Stomach (tissue), 9 donors: ENCODE measurements around the gene ZNF277. TPM values are rescaled to one million over a fixed set of nuclear protein-coding genes. Genes with fewer than 3 reads are reported as not detected.

Experiments
- DNase-seq, 2 donors: peaks; one replicate each; pipeline versions ENCODE4 v3.0.0 to v3.0.0-alpha.2; 2013 to 2019
- H3K27ac ChIP-seq, 5 donors: fragments of 200-600 bp in 4 of 5; sonication (generic) in 4 of 5; one replicate each; pipeline ENCODE4 v1.5.1; 2013 to 2019; ENCODE audit warnings: mild to moderate bottlenecking in 1 of 5, moderate library complexity in 1 of 5
- H3K27me3 ChIP-seq, 3 donors: fragments of 200-600 bp; sonication (generic); one replicate each; pipeline ENCODE4 v1.5.1; 2017 to 2019; ENCODE audit warnings: mixed run types in 1 of 3
- H3K36me3 ChIP-seq, 4 donors: fragments of 200-600 bp; sonication (generic); 1 replicate in 3 of 4; 2 replicates in 1 of 4; pipeline ENCODE4 v1.5.1; 2016 to 2019
- H3K4me1 ChIP-seq, 4 donors: fragments of 200-600 bp; sonication (generic); one replicate each; pipeline ENCODE4 v1.5.1; 2016 to 2019
- H3K4me3 ChIP-seq, 4 donors: fragments of 200-600 bp; sonication (generic) in 3 of 4; one replicate each; pipeline ENCODE4 v1.5.1; 2016 to 2019; ENCODE audit warnings: mild to moderate bottlenecking in 1 of 4
- H3K9me3 ChIP-seq, 4 donors: fragments of 200-600 bp; sonication (generic); one replicate each; pipeline ENCODE4 v1.5.1; 2016 to 2019
- CTCF ChIP-seq, 7 experiments: fragments of 450-650 bp in 4 of 7; fragments of 200-600 bp in 3 of 7; sonication (generic) in 3 of 7; IDR thresholded peaks; one replicate each; pipeline ENCODE4 v1.5.1; 2016 to 2019; ENCODE audit warnings: antibody characterized with exemption in 7 of 7, control low read depth in 2 of 7, mild to moderate bottlenecking in 1 of 7
- EP300 ChIP-seq: sonication (generic); formaldehyde crosslinking; IDR thresholded peaks from one replicate; pipeline ENCODE4 v1.6.1; 2017; ENCODE audit warnings: antibody characterized with exemption
- POLR2A ChIP-seq, 4 donors: fragments of 450-650 bp; IDR thresholded peaks; one replicate each; pipeline ENCODE4 v1.6.1; 2016; ENCODE audit warnings: antibody characterized with exemption in 4 of 4, control low read depth in 2 of 4, mild to moderate bottlenecking in 1 of 4, moderate library complexity in 1 of 4
- POLR2AphosphoS5 ChIP-seq, 3 donors: sonication (generic); formaldehyde crosslinking; IDR thresholded peaks; one replicate each; pipeline ENCODE4 v1.6.1; 2016; ENCODE audit warnings: antibody characterized with exemption in 3 of 3
- WGBS, 5 donors: extraction: QIAGEN DNeasy Blood & Tissue Kit in 3 of 5; methylation state at CpG; one replicate each; pipeline versions ENCODE4 v1.1.5 to v1.1.7; 2013 to 2018; 5-methylcytosine and 5-hydroxymethylcytosine counted together
- intact Hi-C: fragments of 100-400 bp; cut with DNase I; formaldehyde crosslinking; loops from one replicate; pipeline ENCODE4 v1.15.1; 2023; ENCODE audit warnings: low total_unique reads
- polyA plus RNA-seq, 3 donors: library from polyadenylated mRNA; stranded (reverse); fragments of 200-250 nt; gene quantifications; one replicate each; pipeline ENCODE4 v1.2.3, GENCODE V29; 2013
- total RNA-seq, 5 donors: library from RNA; depleted of rRNA; stranded (reverse); fragments of >200 nt; gene quantifications; one replicate each; pipeline versions ENCODE4 v1.1.0 to v1.2.3, GENCODE V29; 2014 to 2016
- donor health status: healthy with polysubstance abuse.
- donor health status: Bipolar disorder and iron deficiency.
- donor health status: healthy.

Gene ZNF277
- total and polyA plus RNA-seq, 8 donors: 9.9 to 75.0 (median 27.2) TPM

GRCh38 chr7:112160771-112161150, 45.7 kb upstream of the ZNF277 start:
- H3K27me3 ChIP-seq: no peaks in the 10 kb centered on the region
- no peak for TF ChIP-seq POLR2AphosphoS5 (IDR thresholded peaks at IDR 0.05)
- no peak for TF ChIP-seq POLR2A (IDR thresholded peaks at IDR 0.05)
- no peak for TF ChIP-seq CTCF (IDR thresholded peaks at IDR 0.05)
- no peak for TF ChIP-seq EP300
- peak overlapping the region in 3 of 5 donors; percentile 4 to 14 (median 10) for H3K27ac ChIP-seq
- no peaks in the 10 kb centered on the region for H3K9me3 ChIP-seq
- 21 to 45% (median 30%) methylated on average over 7 of the region's 7 CpGs for WGBS, 5 donors
- peaks cover 7 to 28% (median 22%) of the 10 kb centered on the region in 4 donors for H3K4me1 ChIP-seq
- no peak overlapping the region for H3K4me3 ChIP-seq
- no peak for DNase-seq
- intact Hi-C loops: no loop called here
- H3K36me3 ChIP-seq: no peaks in the 10 kb centered on the region

- intact Hi-C loops: no loop called here
- Histone ChIP-seq H3K27ac (peak overlapping the region in 1 of 5 donors; percentile 10), H3K4me3 (no peak overlapping the region), H3K36me3 (no peaks in the 10 kb centered on the region), H3K4me1 (peaks cover 7 to 28% (median 22%) of the 10 kb centered on the region in 4 donors), H3K27me3 (no peaks in the 10 kb centered on the region), H3K9me3 (no peaks in the 10 kb centered on the region)
- no peak for DNase-seq
- WGBS, 5 donors: 58 to 64% (median 59%) methylated on average over 3 of the region's 3 CpGs
- TF ChIP-seq POLR2AphosphoS5 (IDR thresholded peaks at IDR 0.05): no peak
- TF ChIP-seq POLR2A (IDR thresholded peaks at IDR 0.05): no peak
- TF ChIP-seq CTCF (IDR thresholded peaks at IDR 0.05): no peak
- no peak for TF ChIP-seq EP300
These were observed 45.0 kb upstream of the ZNF277 start for GRCh38 chr7:112161253-112162141.

DNA sequence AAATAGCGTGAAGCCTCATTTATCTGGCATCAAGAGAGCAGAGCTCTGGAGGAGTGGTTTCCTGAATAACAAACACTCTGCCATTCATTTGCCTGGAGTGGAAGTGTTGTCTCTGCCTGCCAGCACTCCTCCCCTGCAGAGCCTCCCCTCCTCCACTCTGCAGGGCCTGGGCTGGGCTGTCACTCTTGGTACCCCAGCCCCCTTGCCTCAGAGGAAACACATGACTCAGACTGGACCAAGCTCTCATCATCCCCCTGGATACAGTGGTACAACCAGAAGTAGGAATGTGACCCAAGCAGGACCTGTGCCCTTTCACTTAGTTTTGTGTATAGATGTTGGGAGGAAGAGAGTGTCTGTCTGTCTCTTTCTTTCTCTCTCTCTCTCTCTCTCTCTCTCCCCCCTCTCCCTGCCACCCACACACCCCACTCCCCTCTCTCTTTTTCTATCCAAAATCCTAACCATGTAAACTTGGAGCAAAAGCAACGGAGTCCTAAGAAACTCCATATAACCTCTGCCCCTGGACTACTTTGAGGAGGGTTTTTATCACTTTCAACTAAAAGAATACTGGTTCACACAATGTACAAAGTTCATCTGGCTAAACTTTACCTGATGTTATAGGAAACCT, 44.2 kb upstream of the ZNF277 start:
- peak in 1 of 2 donors; percentile 76 for DNase-seq
- Histone ChIP-seq H3K27ac (peak overlapping the region in 1 of 5 donors; percentile 10), H3K9me3 (no peaks in the 10 kb centered on the region), H3K4me1 (peaks cover 7 to 28% (median 22%) of the 10 kb centered on the region in 4 donors), H3K27me3 (no peaks in the 10 kb centered on the region), H3K36me3 (no peaks in the 10 kb centered on the region), H3K4me3 (no peak overlapping the region)
- TF ChIP-seq EP300: no peak
- intact Hi-C loops: no loop called here
- WGBS, 5 donors: 42 to 51% (median 47%) methylated on average over 2 of the region's 2 CpGs

DNA sequence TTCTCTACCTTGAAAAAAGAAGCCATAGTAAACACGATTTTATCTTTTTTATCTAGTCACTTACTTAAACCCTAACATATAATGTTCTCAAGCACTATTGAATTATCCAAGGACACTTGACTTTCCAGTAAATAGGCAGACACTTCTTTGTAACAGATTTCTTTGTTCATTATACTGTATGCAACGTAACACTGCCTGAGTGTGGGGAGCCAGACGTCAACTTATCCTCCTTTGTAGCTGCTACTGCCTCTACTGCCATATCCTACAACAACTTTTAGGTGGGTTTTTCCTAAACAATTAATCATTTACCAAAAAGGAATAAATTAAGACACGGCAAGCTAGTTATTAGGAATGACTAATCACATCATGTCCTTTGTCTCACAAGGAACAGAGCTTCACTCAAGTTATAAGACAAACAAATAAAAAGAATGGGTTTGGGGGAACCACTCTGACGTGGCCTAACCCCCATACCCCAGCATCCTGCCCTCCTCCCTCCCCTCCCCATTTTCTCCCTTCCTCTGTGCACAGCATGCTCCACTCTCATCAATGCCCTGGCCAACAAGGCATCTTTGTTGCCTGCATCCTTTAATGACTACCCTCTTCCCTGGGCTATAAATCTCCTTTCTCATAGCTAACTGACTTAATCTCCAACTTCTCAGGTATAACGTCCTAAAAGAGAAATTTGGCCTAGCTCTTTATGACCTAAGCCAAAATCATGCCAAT, 43.5 kb upstream of the ZNF277 start:
- Histone ChIP-seq H3K4me3 (no peak overlapping the region), H3K4me1 (peaks cover 7 to 28% (median 22%) of the 10 kb centered on the region in 4 donors), H3K9me3 (no peaks in the 10 kb centered on the region), H3K27ac (peak overlapping the region in 1 of 5 donors; percentile 10), H3K36me3 (no peaks in the 10 kb centered on the region), H3K27me3 (no peaks in the 10 kb centered on the region)
- no peak for TF ChIP-seq POLR2AphosphoS5 (IDR thresholded peaks at IDR 0.05)
- TF ChIP-seq POLR2A (IDR thresholded peaks at IDR 0.05): no peak
- no peak for TF ChIP-seq CTCF (IDR thresholded peaks at IDR 0.05)
- TF ChIP-seq EP300: no peak
- no peak for DNase-seq
- intact Hi-C loops: no loop called here
- 61 to 69% (median 67%) methylated on average over 6 of the region's 6 CpGs for WGBS, 5 donors
